ENCODE results near the gene LYSMD1. TPM values are rescaled to one million over a fixed set of nuclear protein-coding genes. Genes with fewer than 3 reads are reported as not detected.

The LYSMD1 gene
- total and polyA plus RNA-seq, 4 donors, result 4.9 to 12.7 (median 5.2) TPM

GRCh38 chr1:151133018-151133806 is 32.5 kb downstream of the LYSMD1 start:
- peaks cover 0 to 33% (median 7%) of the 10 kb centered on the region in 4 donors for H3K36me3 ChIP-seq (ENCODE audit: control insufficient read depth in 4 of 4, insufficient read depth in 4 of 4, low read length in 4 of 4)
- no peak for ATAC-seq (ENCODE audit: insufficient read depth, low FRiP score)
- peaks cover 0 to 21% (median 0%) of the 10 kb centered on the region in 5 donors for H3K4me1 ChIP-seq (ENCODE audit: control insufficient read depth in 5 of 5, insufficient read depth in 5 of 5, low read length in 5 of 5)
- TF ChIP-seq CTCF (IDR thresholded peaks at IDR 0.05; ENCODE audit: control extremely low read depth, extremely low read depth), result no peak
- H3K4me3 ChIP-seq, result no peak overlapping the region
- H3K9ac ChIP-seq (ENCODE audit: insufficient read depth in 1 of 2, low read length in 2 of 2), result no peak overlapping the region
- no peak overlapping the region for H3K27ac ChIP-seq (ENCODE audit: low read depth in 1 of 2, low read length in 1 of 2)
- WGBS, 2 donors, result 81 to 86% methylated on average over 61 to 65 of the region's 65 CpGs
- peak in 2 of 3 donors; percentile 29 to 33 for DNase-seq
- H3K27me3 ChIP-seq (ENCODE audit: control insufficient read depth in 3 of 3, insufficient read depth in 3 of 3, low read length in 2 of 3), result no peaks in the 10 kb centered on the region
- H3K9me3 ChIP-seq (ENCODE audit: control insufficient read depth in 4 of 4, insufficient read depth in 3 of 4, low read length in 3 of 4), result no peaks in the 10 kb centered on the region

- DNase-seq, result no peak
- Histone ChIP-seq H3K4me3 (no peak overlapping the region), H3K27ac (ENCODE audit: low read depth in 1 of 2, low read length in 1 of 2) (no peak overlapping the region)
These were observed 33.2 kb downstream of the LYSMD1 start for GRCh38 chr1:151132335-151133017.

GRCh38 chr1:151131701-151132334 is 33.9 kb downstream of the LYSMD1 start:
- ATAC-seq (ENCODE audit: insufficient read depth, low FRiP score), result peak; percentile 25
- no peak overlapping the region for H3K27ac ChIP-seq (ENCODE audit: low read depth in 1 of 2, low read length in 1 of 2)
- no peak overlapping the region for H3K4me3 ChIP-seq
- peaks cover 0 to 30% (median 7%) of the 10 kb centered on the region in 4 donors for H3K36me3 ChIP-seq (ENCODE audit: control insufficient read depth in 4 of 4, insufficient read depth in 4 of 4, low read length in 4 of 4)
- 53% methylated on average over 39 of the region's 39 CpGs for WGBS, 2 donors
- H3K9ac ChIP-seq (ENCODE audit: insufficient read depth in 1 of 2, low read length in 2 of 2), result peak overlapping the region in 1 of 2 donors; percentile 77
- H3K9me3 ChIP-seq (ENCODE audit: control insufficient read depth in 4 of 4, insufficient read depth in 3 of 4, low read length in 3 of 4), result no peaks in the 10 kb centered on the region
- no peaks in the 10 kb centered on the region for H3K27me3 ChIP-seq (ENCODE audit: control insufficient read depth in 3 of 3, insufficient read depth in 3 of 3, low read length in 2 of 3)
- TF ChIP-seq CTCF (IDR thresholded peaks at IDR 0.05; ENCODE audit: control extremely low read depth, extremely low read depth), result no peak
- H3K4me1 ChIP-seq (ENCODE audit: control insufficient read depth in 5 of 5, insufficient read depth in 5 of 5, low read length in 5 of 5), result peaks cover 0 to 21% (median 0%) of the 10 kb centered on the region in 5 donors
- DNase-seq, result peak; percentile 38 to 51 (median 43)

More at GRCh38 chr1:151132335-151133017, 33.2 kb downstream of the LYSMD1 start:
- H3K9ac ChIP-seq (ENCODE audit: insufficient read depth in 1 of 2, low read length in 2 of 2), result no peak overlapping the region
- no peak for TF ChIP-seq CTCF (IDR thresholded peaks at IDR 0.05; ENCODE audit: control extremely low read depth, extremely low read depth)
- H3K4me1 ChIP-seq (ENCODE audit: control insufficient read depth in 5 of 5, insufficient read depth in 5 of 5, low read length in 5 of 5), result peaks cover 0 to 21% (median 0%) of the 10 kb centered on the region in 5 donors
- no peaks in the 10 kb centered on the region for H3K27me3 ChIP-seq (ENCODE audit: control insufficient read depth in 3 of 3, insufficient read depth in 3 of 3, low read length in 2 of 3)
- WGBS, 2 donors, result 72 to 86% methylated on average over 68 to 74 of the region's 74 CpGs
- peaks cover 0 to 31% (median 7%) of the 10 kb centered on the region in 4 donors for H3K36me3 ChIP-seq (ENCODE audit: control insufficient read depth in 4 of 4, insufficient read depth in 4 of 4, low read length in 4 of 4)
- ATAC-seq (ENCODE audit: insufficient read depth, low FRiP score), result no peak
- no peaks in the 10 kb centered on the region for H3K9me3 ChIP-seq (ENCODE audit: control insufficient read depth in 4 of 4, insufficient read depth in 3 of 4, low read length in 3 of 4)

Measured in lung (tissue), 12 donors.